ENCODE results near the gene MAGED4B.

MAGED4B gene

DNA sequence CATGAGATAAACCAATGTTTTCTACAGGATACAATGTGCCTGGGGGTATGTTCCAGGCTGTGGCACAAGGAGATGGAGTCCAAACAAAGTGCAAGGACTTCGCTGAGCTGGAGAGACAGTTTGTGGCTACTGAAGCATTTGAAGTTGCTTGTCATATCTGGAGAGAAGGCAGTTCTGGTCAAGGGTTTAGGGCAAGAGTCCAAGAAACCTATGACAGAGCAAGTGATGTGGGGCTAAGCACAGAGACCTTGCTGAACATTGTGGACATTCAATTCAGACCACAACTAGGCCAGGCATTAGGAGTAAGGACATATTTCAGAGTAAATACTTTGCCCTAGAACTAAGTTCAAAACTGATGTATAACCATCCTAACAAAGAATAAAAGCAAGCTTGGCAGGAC, 34.8 kb downstream of the MAGED4B start:
- no peaks in the 10 kb centered on the region for H3K79me2 ChIP-seq (ENCODE audit: insufficient read depth, low read length)
- no peak for TF ChIP-seq EZH2 (IDR thresholded peaks at IDR 0.05; ENCODE audit: borderline replicate concordance, low read depth, low read length, severe bottlenecking)
- TF ChIP-seq, protein P1, sequence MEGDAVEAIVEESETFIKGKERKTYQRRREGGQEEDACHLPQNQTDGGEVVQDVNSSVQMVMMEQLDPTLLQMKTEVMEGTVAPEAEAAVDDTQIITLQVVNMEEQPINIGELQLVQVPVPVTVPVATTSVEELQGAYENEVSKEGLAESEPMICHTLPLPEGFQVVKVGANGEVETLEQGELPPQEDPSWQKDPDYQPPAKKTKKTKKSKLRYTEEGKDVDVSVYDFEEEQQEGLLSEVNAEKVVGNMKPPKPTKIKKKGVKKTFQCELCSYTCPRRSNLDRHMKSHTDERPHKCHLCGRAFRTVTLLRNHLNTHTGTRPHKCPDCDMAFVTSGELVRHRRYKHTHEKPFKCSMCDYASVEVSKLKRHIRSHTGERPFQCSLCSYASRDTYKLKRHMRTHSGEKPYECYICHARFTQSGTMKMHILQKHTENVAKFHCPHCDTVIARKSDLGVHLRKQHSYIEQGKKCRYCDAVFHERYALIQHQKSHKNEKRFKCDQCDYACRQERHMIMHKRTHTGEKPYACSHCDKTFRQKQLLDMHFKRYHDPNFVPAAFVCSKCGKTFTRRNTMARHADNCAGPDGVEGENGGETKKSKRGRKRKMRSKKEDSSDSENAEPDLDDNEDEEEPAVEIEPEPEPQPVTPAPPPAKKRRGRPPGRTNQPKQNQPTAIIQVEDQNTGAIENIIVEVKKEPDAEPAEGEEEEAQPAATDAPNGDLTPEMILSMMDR (IDR thresholded peaks at IDR 0.05; ENCODE audit: borderline replicate concordance, extremely low read depth, low read length, poor library complexity, severe bottlenecking): no peak
- no peak overlapping the region for H3K4me2 ChIP-seq (ENCODE audit: insufficient read depth, low read length)
- no peak overlapping the region for H2AFZ ChIP-seq (ENCODE audit: low read depth, low read length)
- no peaks in the 10 kb centered on the region for H3K36me3 ChIP-seq (ENCODE audit: insufficient read depth, low read length)
- H3K9ac ChIP-seq (ENCODE audit: low read depth, low read length): no peak overlapping the region
- no peaks in the 10 kb centered on the region for H3K27me3 ChIP-seq (ENCODE audit: insufficient read depth, low read length, poor library complexity)
- no peak overlapping the region for H3K27ac ChIP-seq (ENCODE audit: low read length)
- ATAC-seq (ENCODE audit: insufficient read depth, low read depth) (no peak), DNase-seq (no peak)
- H3K9me3 ChIP-seq (ENCODE audit: insufficient read depth, low read length, severe bottlenecking): no peaks in the 10 kb centered on the region
- H4K20me1 ChIP-seq (ENCODE audit: insufficient read depth, low read length): no peaks in the 10 kb centered on the region
- no peak overlapping the region for H3K4me3 ChIP-seq (ENCODE audit: low read depth in 1 of 2, low read length in 2 of 2)
- no peaks in the 10 kb centered on the region for H3K4me1 ChIP-seq (ENCODE audit: insufficient read depth, low read length)

DNA sequence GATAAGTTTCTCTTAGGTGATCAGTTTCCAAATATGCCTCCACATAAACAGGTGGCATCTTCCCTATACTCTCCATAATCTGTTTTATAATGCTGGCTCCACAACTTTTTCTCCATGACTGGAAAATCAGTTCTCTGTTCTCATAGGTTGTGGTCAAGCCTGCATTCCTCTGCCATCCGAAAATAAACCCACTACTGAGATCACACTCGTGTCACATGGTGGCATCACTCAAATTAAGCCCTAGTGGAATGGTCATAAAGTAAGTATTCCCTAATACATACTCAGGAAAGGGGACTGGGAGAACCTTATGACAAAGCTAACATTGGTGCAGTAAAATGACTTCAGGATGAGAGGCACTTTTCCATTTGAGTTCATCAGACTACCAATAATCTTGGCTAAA, 37.6 kb downstream of the MAGED4B start:
- no peak overlapping the region for H3K4me3 ChIP-seq (ENCODE audit: low read depth in 1 of 2, low read length in 2 of 2)
- H3K9me3 ChIP-seq (ENCODE audit: insufficient read depth, low read length, severe bottlenecking): no peaks in the 10 kb centered on the region
- no peak for ATAC-seq (ENCODE audit: insufficient read depth, low read depth)
- no peaks in the 10 kb centered on the region for H4K20me1 ChIP-seq (ENCODE audit: insufficient read depth, low read length)
- no peaks in the 10 kb centered on the region for H3K79me2 ChIP-seq (ENCODE audit: insufficient read depth, low read length)
- H3K36me3 ChIP-seq (ENCODE audit: insufficient read depth, low read length): no peaks in the 10 kb centered on the region
- H2AFZ ChIP-seq (ENCODE audit: low read depth, low read length): no peak overlapping the region
- H3K27me3 ChIP-seq (ENCODE audit: insufficient read depth, low read length, poor library complexity): no peaks in the 10 kb centered on the region
- H3K9ac ChIP-seq (ENCODE audit: low read depth, low read length): no peak overlapping the region
- no peak for DNase-seq
- H3K4me2 ChIP-seq (ENCODE audit: insufficient read depth, low read length): no peak overlapping the region
- H3K4me1 ChIP-seq (ENCODE audit: insufficient read depth, low read length): no peaks in the 10 kb centered on the region
- no peak for TF ChIP-seq EZH2 (IDR thresholded peaks at IDR 0.05; ENCODE audit: borderline replicate concordance, low read depth, low read length, severe bottlenecking)
- TF ChIP-seq, protein P1 (IDR thresholded peaks at IDR 0.05; ENCODE audit: borderline replicate concordance, extremely low read depth, low read length, poor library complexity, severe bottlenecking): no peak
- H3K27ac ChIP-seq (ENCODE audit: low read length): no peak overlapping the region

DNA sequence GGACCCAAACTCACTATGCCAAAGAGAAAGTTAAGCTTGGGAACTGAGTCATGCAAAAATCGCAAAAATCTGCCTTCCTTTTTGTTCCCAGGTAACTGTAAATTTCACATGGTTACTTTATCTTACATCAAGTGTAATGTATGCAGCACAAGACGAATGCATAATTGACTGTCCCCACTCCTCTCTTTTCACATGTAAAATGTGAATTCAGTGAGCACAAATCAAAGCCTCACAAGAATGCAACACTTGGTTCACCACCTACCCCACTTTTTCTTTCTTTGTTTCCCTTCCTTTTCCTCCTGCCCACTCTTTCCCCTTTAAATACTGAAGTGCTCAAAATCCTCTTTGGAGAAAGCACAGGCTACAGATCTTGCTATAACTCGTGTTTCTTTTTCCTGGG, 53.2 kb downstream of the MAGED4B start:
- TF ChIP-seq, protein P1 (IDR thresholded peaks at IDR 0.05; ENCODE audit: borderline replicate concordance, extremely low read depth, low read length, poor library complexity, severe bottlenecking): no peak
- no peak for TF ChIP-seq EZH2 (IDR thresholded peaks at IDR 0.05; ENCODE audit: borderline replicate concordance, low read depth, low read length, severe bottlenecking)

More for the DNA sequence above, 53.2 kb downstream of the MAGED4B start:
- Histone ChIP-seq H3K27ac (ENCODE audit: low read length) (no peak overlapping the region), H3K9me3 (ENCODE audit: insufficient read depth, low read length, severe bottlenecking) (no peaks in the 10 kb centered on the region), H2AFZ (ENCODE audit: low read depth, low read length) (no peak overlapping the region), H3K9ac (ENCODE audit: low read depth, low read length) (no peak overlapping the region), H3K79me2 (ENCODE audit: insufficient read depth, low read length) (no peaks in the 10 kb centered on the region), H3K4me1 (ENCODE audit: insufficient read depth, low read length) (no peaks in the 10 kb centered on the region), H3K36me3 (ENCODE audit: insufficient read depth, low read length) (no peaks in the 10 kb centered on the region), H3K4me2 (ENCODE audit: insufficient read depth, low read length) (no peak overlapping the region), H3K4me3 (ENCODE audit: low read depth in 1 of 2, low read length in 2 of 2) (no peak overlapping the region), H4K20me1 (ENCODE audit: insufficient read depth, low read length) (no peaks in the 10 kb centered on the region), H3K27me3 (ENCODE audit: insufficient read depth, low read length, poor library complexity) (no peaks in the 10 kb centered on the region)
- DNase-seq (no peak), ATAC-seq (ENCODE audit: insufficient read depth, low read depth) (no peak)
